Fibroblast of pulmonary artery (primary cell): ENCODE data around the gene SRBD1.
A peak's percentile ranks its signal among the peaks of the same experiment; 100 is the strongest.

Experiments
- DNase-seq: peaks from one replicate; pipeline ENCODE4 v3.0.0-alpha.2; 2010; ENCODE audit warnings: low read depth
- H3K4me3 ChIP-seq: replicated peaks from 2 replicates; pipeline ENCODE4 v1.5.1; 2011; ENCODE audit warnings: low read depth, mild to moderate bottlenecking, control low read depth, low read length, moderate library complexity
- TF ChIP-seq, protein P1 (sequence below): IDR thresholded peaks from 2 replicates; pipeline ENCODE4 v1.5.1; 2011; ENCODE audit warnings: mild to moderate bottlenecking, control low read depth, low read length, inconsistent platforms; ENCODE audit errors: missing control alignments

SRBD1 gene

DNA sequence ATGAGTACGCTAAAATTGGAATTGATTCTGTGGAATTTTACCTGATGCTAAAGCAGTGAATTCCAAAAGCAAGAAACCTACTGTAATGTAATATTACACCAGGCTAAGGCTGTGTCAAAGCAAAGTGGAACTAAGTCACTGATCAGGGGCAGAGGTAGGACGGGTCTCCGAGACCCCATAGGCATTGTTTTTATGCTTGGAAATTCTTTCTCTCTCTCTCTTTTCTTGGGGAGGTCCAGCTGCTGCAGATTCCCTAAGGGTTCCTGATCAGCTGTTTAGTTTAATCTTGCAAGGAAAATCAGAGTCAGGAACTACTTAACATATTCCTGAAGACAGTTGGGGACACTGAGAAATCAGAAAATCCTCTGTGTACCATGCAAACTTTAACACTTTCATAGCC lies 220.2 kb downstream of the SRBD1 start:
- DNase-seq = no peak
- no peak overlapping the region for H3K4me3 ChIP-seq
- TF ChIP-seq, protein P1, sequence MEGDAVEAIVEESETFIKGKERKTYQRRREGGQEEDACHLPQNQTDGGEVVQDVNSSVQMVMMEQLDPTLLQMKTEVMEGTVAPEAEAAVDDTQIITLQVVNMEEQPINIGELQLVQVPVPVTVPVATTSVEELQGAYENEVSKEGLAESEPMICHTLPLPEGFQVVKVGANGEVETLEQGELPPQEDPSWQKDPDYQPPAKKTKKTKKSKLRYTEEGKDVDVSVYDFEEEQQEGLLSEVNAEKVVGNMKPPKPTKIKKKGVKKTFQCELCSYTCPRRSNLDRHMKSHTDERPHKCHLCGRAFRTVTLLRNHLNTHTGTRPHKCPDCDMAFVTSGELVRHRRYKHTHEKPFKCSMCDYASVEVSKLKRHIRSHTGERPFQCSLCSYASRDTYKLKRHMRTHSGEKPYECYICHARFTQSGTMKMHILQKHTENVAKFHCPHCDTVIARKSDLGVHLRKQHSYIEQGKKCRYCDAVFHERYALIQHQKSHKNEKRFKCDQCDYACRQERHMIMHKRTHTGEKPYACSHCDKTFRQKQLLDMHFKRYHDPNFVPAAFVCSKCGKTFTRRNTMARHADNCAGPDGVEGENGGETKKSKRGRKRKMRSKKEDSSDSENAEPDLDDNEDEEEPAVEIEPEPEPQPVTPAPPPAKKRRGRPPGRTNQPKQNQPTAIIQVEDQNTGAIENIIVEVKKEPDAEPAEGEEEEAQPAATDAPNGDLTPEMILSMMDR = no peak

DNA sequence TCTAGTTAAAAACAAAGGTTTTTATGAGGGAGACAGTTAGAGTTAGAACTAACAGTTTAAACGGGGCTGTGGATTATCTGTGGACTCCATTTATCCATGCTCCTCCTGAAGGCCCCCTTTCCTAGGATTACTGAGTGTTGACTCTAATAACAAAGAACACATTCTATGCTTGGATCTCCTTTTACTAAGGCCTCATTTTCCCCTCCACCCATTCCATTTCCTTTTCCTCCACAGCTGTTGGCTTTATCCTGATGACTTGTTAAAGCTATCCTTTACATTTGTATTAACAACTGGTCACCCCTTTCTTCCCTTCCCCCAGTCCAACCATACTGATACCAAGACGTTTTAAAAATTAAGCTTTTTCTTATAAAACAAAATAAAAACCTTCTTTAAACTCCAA lies 220.6 kb downstream of the SRBD1 start:
- TF ChIP-seq, protein P1 = no peak
- no peak for DNase-seq
- H3K4me3 ChIP-seq = no peak overlapping the region

DNA sequence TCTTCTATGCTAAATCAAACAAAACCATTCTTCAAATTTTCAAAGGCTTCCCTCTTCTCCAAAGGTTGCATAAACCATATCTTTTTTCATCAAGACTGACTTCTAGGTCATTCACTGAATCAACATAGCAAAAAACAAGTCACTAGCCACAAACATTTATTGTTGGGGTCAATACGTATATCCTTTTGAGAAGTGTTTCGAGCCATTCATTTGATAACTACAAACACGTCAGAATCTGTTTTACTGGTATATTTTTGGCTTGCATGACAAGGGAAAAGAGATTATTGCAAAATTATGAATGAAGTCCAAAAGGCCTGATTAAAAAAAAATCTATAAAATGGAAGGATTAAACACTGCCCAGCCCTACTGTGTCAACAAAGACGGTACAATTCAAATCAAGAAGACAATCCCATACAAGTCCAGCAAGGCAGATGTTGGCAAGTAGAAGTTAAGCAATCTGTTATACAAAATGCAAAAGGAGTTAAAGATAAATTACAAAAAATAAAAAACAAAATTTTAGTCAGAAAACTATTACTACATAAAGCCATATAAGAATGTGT lies 222.4 kb downstream of the SRBD1 start:
- no peak overlapping the region for H3K4me3 ChIP-seq
- TF ChIP-seq, protein P1 = no peak
- no peak for DNase-seq

DNA sequence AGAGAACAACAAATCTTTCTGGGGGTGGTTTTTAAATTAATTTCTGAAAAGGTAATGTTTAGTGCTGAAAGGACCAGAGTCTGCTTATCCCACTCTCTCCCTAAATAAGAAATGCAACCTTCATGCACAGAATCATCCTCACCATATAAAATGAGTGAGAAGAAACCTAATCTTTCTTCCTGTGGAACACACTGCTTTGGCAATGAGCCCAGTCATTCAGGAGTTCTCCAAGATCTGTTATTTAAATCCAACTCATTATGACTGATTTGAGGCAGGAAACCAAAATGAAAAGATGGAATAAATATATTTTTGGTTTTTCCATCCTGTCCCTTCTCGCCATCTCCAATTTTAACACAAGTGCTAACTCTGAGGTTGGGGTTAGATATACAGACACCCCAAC lies 228.3 kb downstream of the SRBD1 start:
- DNase-seq = peak; percentile 76
- no peak overlapping the region for H3K4me3 ChIP-seq
- TF ChIP-seq, protein P1 = no peak

DNA sequence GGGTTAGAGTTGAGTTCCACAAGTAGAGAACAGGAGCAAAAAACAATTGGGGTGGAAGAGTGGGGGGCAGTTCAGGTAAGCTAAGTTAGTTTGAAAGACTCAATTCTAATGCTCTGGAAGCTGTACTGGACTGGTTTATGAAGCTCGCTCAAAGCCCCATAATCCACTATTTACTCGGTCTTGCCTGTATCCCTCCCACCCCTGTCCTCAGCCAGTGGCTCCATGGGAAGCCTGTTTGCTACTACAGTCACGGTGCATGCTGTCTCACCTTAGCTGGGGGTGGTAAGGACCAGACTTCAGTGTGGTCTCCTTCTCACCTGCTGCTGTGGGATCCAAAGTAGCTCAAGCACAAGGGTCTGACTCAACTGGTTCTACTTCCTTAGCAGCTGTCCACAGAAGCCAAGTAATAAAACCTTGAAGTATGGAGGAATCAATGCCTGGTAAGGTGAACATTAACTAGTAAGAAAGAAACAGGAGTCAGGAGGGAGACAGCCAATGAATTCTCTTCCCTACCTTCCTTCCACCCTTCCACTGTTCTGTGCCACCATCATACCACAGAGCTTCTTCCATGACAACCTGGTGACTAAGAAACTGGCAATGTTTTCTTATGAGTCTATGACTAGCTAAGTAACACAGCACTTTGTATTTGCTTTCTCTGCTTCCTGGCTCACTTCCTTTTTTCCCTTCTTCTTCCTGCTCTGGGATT lies 230.8 kb downstream of the SRBD1 start:
- H3K4me3 ChIP-seq = no peak overlapping the region
- TF ChIP-seq, protein P1 = no peak
- peak; percentile 36 for DNase-seq

DNA sequence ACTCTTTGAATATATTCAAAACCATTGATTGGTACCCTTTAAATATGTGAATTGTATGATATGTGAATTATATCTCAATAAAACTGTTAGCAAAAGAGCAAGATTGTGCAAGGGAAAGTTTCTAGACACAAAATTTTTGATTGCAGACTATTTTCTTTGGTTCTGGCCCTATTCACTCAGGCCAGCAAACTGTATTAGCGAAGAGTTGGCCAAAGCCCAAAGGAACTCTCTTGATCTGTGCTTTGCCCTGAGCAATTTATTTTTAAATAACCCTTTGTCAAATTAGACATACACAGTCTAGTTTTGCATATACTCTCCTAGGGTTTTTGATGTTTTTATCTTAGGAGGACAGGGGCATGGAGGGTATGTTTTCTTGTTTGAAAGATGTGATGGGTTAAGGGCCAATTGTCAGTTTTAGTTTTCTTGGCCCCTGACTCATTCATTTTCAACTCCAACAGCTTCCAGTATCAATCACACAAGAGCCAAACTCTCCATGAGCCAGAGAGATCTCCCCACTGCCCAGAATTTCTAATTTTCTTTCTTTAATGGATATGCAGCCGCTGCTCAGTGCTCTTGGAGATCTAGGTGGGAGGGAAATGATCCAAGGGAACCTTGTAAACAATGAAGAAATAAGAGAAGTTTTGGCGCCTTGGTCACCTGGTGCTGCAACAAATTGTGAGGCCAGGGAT lies 231.5 kb downstream of the SRBD1 start:
- peak; percentile 4 for DNase-seq
- H3K4me3 ChIP-seq = no peak overlapping the region
- TF ChIP-seq, protein P1 = no peak
